ENCODE data around the gene SH3BP5L.
"Not testable (repeated sequence)": the region's sequence is repeated elsewhere in the genome, so short reads cannot be mapped to it uniquely, and the experiment has no call there.

The SH3BP5L gene

DNA sequence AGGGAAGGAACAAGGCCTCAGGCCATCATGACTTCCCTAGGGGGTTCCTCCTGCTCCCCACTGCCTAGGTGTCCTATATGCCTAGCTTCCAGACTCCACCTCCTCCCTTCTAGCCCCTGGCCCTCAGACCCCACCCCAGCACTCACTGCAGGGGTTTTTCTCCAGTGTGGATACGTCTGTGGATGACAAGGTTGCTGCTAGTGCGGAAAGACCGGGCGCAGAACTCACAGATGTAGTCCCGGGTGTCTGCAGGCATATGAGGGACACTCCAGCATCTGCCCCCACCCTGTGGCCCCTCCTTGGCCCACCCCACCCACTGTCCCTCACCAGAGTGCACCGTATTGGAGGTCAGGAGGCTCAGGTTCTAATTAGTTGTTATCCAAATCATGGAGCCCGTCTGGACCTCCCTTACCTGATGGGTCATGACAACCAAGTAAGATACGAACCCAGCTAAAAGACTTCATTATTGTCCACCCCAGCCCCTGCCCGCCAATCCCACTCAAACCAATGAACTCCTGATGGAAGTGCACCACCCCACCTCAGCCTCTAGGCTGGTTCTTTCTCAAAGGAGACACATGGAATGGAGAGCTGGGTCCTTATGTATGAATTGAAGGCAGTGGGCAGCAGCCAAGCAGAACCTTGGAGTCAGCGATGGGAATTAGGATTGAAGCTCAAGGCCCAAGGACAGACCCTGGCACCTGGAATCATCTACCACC is 25.0 kb upstream of the SH3BP5L start:
- DNase-seq = peak; percentile 13

DNA sequence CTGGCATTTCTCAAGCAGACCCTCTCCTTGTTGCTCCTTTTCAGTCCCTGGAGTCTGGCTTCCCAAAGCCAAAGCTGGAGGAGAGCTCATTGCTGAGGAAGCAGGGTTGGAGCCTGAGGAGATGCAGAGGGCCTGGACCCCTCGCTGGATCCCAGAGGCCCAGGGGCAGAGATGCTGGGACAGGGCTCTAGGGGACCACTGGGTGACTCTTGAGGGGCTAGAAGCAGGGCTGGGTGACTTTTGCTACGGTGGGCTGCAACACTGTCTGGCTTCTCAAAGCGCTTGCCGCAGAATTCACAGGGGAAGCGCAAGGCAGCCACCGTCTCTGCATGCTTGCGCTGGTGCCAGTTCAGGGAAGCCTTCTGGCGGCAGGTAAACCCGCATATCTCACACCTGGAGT is 24.4 kb upstream of the SH3BP5L start:
- DNase-seq = peak; percentile 5

DNA sequence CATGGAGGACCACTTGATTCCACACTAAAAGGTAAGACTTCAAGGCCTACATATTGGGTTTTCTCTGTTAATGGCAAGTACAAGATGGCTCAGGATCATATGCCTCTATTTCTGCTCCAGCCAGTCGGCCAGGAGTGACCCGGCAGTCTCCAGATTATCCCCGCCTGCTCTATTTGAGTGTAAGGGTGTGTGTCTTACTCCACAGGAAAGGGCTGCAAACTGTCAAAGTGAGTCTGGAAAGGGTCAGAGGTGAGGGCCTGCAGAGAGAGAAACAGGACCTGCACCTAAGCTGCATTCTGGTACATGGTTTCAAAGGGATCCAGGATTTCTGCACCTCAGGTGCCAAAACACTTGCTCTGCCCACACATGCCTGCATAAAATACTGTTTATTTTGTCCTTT is 23.9 kb upstream of the SH3BP5L start:
- DNase-seq = peak; percentile 6

DNA sequence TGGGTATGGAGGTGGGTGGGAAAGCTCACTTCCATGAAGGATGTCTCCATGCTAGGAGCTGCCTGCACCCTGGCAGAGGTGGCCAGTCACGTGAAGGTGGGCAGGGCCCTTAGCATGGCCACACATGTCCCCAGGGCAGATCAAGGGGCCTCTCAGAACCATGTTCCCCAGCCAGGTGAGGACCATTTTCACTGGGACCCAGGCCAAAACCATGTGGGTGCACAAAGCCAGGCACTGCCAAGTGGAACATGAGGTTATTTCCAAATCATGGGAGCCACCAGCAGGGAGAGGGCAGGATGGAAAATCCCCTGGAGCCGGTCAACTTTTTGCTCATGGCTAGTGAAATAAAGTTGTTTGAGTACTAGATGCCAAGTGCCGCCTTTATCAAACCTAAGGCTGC is 23.4 kb upstream of the SH3BP5L start:
- peak; percentile 12 for DNase-seq

DNA sequence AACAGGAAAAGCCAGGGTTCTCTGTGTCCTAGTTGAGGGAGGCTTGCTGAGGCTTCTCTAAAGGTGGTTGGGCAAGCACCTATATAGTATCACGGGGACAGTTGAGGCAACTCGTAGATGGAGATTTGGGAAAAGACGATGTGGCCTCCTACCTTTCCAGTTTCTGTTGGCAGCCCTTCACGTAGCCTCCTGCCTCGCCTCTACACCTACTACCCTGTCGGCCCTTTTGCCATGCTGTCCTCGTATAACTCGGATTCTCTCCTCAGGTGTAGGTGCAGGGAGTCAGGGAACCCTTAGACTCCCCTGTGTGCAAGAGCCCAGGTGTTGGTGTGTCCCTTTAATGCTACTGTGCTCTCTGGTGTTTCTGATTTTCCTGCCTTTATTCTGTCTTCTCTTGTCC is 22.9 kb upstream of the SH3BP5L start:
- peak; percentile 5 for DNase-seq

DNA sequence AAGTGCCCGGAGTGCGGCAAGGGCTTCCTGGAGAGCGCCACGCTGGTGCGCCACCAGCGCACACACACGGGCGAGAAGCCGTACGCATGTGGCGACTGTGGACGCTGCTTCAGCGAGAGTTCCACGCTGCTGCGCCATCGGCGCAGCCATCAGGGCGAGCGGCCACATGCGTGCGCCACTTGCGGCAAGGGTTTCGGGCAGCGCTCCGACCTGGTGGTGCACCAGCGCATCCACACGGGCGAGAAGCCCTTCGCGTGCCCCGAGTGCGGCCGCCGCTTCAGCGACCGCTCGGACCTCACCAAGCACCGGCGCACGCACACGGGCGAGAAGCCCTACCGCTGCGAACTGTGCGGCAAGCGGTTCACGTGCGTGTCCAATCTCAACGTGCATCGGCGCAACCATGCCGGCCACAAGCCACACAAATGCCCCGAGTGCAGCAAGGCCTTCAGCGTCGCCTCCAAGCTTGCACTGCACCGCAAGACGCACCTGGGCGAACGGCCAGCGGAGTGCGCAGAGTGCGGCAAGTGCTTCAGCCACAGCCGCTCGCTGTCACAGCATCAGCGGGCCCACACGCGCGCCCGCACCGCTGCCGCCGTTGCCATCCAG is 22.3 kb upstream of the SH3BP5L start:
- peak; percentile 12 for DNase-seq

DNA sequence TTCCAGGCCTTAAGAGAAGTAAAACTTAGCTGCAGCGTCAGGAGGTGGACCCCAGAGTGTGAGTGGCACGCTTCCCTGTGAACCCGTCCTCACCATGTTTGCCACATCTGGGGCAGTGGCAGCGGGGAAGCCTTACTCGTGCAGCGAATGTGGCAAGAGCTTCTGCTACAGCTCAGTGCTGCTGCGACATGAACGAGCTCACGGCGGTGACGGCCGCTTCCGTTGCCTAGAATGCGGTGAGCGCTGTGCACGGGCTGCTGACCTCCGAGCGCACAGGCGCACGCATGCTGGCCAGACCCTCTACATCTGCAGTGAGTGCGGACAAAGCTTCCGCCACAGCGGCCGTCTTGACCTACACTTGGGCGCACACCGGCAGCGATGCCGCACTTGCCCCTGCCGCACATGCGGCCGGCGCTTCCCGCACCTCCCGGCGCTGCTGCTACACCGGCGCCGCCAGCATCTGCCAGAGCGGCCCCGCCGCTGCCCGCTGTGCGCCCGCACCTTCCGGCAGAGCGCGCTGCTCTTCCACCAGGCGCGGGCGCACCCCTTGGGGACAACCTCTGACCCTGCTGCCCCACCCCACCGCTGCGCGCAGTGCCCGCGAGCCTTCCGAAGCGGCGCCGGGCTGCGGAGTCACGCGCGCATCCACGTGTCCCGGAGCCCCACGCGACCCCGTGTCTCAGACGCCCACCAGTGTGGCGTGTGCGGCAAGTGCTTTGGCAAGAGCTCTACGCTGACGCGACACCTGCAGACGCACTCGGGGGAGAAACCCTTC is 21.7 kb upstream of the SH3BP5L start:
- DNase-seq = no peak

DNA sequence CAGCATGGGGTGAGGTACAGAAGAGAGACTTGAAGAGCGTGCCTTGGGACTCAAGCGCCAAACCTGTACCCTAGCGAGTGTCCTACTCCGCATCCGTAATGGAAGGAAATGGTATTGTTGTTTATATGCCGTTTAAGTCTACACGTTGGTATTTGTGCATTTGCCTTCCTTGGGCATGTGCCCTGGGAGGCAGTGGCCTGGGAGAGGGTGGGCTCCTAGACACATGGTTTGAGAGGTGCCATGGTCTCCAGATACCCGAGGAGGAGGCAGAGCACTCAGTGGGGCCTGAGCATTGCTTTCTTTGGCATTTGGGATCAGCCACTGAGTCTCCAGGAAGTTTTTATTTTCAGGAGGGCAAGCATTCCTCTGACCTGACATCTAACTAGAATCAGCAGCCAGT is 18.8 kb upstream of the SH3BP5L start:
- peak; percentile 1 for DNase-seq

DNA sequence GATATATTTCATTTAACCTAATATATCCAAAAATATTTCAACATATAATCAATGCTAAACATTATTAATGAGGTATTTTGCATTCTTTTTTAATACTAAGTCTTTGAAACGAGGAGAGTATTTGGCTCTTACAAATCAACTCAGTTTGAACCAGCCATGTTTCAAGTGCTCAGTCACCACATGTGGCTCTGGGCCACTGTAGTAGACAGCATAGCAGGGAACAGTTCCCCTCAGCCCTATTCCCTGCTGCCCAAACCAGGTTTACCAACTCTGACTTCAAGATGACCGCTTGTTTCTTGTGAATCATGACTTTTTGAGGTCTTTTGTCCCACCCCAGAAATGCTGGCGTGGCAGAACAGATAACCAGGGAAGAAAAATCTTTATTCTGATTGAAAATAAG is 18.0 kb upstream of the SH3BP5L start:
- DNase-seq = no peak

DNA sequence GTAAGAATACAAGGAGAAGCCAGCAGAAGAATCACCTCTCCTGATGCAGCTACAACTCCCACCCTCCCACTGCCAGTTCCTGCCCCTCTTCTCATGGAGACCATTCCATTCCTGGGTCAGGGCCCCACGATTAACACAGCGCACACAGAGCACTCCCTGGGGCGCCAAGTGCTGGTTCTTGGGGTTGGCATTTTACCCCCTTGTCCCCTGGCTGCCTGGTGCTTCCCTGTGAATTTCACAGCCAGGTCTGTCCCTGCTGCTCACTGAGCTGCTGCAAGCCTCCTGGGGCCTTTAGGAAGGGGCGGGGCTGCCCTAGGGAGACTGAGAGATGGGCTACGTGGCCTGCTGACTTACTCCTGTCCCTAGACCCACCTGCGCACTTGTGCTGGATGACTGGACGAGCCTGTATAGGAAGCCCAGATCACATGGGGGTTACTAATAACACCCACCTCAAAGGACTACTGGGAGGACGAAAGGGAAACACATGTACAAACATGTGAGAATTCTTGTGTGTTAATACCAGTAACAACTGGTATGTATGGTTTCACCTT is 17.1 kb upstream of the SH3BP5L start:
- no peak for DNase-seq

DNA sequence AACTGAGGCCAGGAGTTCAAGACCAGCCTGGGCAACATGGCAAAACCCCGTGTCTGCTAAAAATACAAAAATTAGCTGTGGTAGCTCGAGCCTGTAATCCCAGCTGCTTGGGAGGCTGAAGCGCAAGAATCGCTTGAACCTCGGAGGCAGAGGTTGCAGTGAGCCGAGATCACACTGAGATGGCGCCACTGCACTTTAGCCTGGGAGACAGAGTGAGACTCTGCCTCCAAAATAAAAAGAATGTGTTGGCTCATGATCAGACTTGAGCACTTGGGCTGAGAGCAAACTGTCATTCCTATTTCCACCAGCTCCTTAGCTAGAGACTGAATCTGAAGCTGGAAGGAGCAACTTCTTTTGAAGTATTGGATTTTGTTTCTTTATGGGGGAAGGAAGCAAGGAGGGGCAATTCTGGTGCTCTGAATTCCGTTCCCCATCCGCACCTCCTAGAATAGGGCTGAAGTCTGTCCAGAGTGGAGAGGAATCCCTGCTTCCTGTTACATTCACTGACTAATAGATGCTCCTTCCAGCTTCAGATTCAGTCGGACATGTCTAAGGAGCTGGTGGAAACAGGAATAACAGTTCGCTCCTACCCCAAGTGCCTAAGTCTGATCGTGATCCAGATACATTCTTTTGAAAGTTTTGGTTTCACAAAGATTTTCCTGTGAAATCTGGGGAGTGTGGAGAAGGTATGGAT is 16.1 kb upstream of the SH3BP5L start:
- peak; percentile 65 for DNase-seq

DNA sequence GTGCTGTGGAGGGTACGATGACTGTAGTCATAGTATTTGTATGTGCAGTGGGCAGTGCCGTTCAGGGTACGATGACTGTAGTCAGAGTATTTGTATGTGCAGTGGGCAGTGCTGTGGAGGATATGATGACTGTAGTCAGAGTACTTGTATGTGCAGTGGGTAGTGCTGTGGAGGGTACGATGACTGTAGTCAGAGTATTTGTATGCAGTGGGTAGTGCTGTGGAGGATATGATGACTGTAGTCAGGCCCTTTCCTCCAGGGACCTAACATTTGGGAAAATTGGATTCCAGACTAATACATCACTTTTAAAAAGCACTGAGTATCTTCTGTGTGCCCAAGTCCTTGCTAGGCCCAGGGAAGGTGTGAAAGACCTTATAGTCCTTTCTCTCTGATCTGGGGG is 15.2 kb upstream of the SH3BP5L start:
- DNase-seq = no peak

DNA sequence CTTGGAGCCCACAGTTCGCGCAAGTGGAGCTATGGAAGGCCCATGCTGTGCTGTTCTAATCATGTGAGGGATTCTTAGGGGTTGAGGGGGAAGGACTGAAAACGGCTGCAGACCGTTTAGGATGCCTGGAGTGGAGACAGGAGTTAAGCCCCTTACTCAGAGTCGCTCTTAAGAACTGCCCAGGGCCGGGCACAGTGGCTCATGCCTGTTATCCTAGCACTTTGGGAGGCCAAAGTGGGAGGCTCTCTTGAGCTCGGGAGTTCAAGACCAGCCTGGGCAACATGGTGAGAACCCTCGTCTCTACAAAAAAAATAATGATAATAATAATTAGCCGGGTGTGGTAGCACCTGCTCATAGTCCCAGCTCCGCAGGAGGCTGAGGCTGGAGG is 13.4 kb upstream of the SH3BP5L start:
- no peak for DNase-seq

DNA sequence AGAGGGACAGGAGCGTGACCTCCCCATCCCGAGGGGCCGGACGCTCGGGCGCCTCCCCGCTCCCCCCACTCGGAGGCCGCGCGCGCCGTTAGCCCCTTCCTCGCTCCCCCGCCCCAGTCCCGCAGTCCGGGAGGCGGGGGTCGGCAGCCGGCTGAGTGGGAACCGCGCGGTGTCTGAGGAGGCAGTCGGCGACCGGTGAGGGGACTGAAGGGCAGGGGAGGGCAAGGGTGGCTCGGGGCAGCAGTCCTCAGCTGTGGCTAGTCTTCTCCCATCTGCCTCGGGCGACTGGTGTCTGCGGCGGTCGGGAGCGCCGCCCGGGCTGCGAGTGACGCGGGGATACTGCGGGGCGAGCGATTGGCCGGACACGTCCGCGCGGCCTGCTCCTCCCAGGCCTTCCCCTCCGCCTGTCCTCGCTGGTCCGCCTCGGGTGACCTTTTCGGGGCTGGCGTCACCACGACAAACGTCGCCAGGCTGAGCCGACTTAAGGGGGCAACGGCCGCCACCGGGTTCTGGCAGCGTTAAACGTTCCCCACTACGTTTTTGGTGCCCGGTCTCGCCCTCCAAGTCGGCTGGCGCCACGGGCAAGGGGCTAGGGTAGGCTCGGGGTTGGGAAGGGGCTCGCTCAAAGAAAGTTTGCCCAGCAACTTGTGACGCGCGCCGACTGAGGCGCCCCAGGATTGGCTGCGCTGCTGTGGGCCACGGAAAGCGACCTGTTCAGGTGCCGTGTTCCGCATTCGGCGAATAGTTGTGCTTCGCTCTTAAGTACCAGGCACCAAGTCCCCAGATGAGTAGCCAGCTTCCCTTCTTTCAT is 12.8 kb upstream of the SH3BP5L start:
- DNase-seq = peak; percentile 92

DNA sequence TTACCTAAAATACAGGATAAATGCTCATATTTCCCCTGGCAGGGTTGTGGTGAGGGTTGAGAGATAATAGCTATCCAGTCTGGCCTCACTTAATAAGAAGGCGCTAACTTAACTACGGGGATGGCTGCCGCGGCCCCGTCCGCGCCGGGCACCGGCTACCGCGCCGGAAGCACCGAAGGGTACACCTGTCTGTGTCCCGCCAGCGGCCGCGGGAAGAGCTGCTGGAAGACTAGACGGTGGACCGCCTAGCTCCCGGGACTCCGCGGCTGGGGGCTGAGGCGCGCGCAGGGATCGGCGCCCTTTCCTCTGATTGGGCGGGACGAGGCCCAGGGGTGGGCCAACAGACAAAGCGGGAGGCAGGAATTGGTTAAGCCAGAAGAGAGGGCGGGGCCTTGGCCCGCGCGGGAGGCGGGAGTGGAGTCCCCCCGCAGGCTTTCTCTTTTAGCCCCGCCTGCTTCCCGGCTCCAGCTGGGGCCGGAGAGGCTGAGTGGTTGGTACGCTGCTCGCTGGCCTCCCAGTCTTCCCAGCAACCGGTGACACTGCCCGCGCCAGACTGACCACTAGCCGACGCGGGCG is 12.2 kb upstream of the SH3BP5L start, which contains the start of gene ZNF672:
Gene ZNF672, plus strand, starts transcription at position 444 of the 576 bp plus-strand sequence. CDS start 9,051 bp downstream, outside the sequence.
- DNase-seq = peak; percentile 99

DNA sequence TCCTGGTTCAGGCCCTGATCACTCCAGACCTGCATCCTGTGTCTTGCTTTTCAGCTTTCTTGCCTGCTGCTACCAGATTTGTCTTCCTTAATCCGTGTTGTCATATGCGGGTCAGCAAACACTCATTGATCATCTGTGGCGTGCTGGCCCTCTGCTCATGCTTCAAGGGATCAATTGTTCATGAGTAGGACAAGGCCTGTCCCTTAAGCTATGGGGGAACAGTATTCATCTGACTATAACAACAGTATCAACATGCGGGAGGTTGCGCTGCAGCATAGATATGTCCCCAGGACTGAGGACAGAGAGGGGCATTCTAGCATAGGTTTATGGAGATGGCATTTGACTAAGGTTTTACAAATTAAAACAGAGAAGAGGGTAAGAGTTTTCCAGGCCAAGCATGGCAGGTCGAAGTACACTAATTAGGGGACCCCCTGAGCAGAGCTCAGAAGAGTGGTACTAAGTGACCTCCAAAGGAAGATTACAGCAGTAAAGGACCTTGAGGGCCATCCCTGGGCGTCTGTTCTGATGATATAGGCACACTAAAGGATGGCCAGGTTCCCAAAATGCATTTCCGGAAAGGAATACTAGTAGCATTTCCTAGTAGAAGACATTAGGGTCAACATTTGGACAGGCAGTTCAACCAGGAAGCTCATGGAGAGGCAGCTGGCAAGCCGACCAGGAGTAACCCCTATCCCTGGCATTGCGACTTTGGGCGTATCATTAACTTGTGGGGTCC is 11.5 kb upstream of the SH3BP5L start:
- no peak for DNase-seq

DNA sequence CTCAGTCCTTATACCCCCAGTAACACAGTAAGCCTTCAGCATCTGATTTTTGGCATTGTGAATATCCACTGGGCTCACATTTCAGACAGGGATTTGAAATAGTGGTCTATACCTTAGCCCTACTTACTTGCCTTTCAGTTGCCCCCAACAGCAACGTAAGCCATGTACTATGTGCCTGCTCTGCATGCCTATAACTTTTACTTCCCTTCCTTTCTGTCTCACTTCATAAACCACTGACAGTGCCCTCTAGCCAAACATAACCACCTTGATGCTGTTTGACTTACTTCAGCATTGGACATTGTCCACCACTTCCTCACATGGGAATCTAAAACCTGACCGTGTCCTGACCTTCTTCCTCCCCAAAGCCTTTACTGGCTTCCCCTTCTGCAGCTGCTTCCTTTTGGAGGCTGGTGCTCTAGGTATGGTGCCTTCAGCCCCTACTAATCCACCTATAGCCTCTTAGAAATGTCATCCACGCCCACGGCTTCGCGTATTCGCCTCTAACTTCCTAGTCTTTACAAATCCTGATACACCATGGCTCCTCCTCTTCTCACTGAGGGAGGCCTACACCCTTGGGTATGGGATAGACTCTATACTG is 8.7 kb upstream of the SH3BP5L start:
- DNase-seq = no peak

DNA sequence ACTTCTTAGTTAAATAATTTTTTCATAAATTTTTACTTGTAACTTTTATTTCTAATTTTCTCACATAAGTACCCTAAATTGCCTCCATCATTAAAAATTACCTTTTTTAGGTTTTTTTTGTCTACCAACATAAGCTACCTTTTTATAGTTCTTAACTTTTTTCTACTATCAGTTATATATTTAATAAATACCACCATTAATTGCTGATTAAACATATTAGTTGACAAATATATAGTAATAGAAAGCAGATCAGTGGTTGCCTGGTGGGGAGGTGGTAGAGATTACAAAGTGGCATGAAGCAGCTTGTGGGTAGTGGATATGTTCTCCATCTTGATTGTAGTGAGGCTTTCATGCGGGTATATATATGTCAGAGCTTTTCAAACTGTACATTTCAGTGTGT is 6.1 kb upstream of the SH3BP5L start:
- DNase-seq = no peak

DNA sequence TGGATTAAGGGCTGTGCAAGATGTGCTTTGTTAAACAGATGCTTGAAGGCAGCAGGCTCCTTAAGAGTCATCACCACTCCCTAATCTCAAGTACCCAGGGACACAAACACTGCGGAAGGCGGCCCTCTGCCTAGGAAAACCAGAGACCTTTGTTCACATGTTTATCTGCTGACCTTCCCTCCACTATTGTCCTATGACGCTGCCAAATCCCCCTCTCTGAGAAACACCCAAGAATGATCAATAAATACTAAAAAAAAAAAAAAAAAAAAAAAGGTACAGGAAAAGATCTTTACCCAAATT is 5.0 kb upstream of the SH3BP5L start:
- DNase-seq = not testable (repeated sequence)

DNA sequence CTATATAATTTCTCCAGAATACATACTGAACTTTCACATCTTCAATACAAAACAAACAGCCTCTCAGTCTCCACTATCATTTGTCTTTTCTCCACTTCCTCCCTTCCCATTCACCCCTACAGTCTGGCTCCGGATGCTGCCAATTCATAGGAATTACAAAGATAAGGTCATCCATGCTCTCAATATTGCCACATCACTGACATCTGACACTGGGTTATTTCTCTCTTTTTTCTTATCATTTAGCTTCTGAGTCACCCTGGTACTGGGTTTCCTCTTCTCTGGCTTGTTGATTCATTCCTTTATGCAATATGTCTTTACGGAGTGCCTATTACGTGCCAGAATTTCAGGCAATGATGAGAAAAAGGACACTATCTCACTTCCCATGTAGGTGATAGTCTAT is 3.1 kb upstream of the SH3BP5L start:
- no peak for DNase-seq

DNA sequence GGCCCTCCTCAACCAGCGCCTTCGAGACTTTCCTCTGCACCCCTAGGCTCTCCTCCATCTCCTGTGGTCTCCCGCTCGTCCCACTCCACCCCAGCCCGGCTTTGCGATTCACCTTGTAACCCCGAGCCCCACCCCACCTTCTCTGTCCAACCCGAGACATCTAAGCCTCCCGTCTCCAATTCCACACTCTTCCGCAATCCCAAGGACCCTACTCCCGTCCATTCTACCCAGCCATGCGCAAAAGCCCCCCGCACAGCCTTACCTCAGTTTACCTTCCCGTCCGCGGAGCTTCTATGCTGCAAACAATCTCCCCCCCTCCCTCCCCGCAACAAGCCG is 174 bp downstream of the SH3BP5L start:
- no peak for DNase-seq
